ENCODE measurements around the gene PAX7.

DNA sequence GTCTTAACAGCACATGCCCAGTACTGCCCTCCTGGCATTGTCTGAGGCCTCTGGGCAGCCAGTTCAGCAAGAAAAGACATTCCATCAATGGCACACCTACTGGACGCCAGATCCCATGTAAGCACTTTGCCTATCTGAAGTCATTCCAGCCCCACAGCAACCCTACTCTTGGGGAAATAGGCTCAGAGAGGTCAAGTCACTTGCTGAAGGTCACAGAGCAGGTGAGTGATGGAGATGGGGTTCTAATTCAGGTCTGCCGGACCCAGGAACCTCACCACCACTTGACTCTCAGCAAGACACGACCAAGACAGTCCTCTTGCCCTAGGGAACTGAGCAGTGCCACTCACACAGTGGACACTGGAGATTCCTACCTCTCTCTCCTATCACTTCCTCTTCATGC, 79.4 kb downstream of the PAX7 start:
- TF ChIP-seq, protein P1, sequence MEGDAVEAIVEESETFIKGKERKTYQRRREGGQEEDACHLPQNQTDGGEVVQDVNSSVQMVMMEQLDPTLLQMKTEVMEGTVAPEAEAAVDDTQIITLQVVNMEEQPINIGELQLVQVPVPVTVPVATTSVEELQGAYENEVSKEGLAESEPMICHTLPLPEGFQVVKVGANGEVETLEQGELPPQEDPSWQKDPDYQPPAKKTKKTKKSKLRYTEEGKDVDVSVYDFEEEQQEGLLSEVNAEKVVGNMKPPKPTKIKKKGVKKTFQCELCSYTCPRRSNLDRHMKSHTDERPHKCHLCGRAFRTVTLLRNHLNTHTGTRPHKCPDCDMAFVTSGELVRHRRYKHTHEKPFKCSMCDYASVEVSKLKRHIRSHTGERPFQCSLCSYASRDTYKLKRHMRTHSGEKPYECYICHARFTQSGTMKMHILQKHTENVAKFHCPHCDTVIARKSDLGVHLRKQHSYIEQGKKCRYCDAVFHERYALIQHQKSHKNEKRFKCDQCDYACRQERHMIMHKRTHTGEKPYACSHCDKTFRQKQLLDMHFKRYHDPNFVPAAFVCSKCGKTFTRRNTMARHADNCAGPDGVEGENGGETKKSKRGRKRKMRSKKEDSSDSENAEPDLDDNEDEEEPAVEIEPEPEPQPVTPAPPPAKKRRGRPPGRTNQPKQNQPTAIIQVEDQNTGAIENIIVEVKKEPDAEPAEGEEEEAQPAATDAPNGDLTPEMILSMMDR (IDR thresholded peaks at IDR 0.05; ENCODE audit: low read depth, low read length): no peak
- TF ChIP-seq, protein P2, sequence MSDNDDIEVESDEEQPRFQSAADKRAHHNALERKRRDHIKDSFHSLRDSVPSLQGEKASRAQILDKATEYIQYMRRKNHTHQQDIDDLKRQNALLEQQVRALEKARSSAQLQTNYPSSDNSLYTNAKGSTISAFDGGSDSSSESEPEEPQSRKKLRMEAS (IDR thresholded peaks at IDR 0.05; ENCODE audit: low read depth, low read length): no peak
- TF ChIP-seq POLR2A (IDR thresholded peaks at IDR 0.05; ENCODE audit: extremely low read depth, insufficient read length) (no peak), MYC (IDR thresholded peaks at IDR 0.05; ENCODE audit: low read depth, low read length) (no peak)
